ENCODE results near the gene ANKEF1.

Gene ANKEF1

DNA sequence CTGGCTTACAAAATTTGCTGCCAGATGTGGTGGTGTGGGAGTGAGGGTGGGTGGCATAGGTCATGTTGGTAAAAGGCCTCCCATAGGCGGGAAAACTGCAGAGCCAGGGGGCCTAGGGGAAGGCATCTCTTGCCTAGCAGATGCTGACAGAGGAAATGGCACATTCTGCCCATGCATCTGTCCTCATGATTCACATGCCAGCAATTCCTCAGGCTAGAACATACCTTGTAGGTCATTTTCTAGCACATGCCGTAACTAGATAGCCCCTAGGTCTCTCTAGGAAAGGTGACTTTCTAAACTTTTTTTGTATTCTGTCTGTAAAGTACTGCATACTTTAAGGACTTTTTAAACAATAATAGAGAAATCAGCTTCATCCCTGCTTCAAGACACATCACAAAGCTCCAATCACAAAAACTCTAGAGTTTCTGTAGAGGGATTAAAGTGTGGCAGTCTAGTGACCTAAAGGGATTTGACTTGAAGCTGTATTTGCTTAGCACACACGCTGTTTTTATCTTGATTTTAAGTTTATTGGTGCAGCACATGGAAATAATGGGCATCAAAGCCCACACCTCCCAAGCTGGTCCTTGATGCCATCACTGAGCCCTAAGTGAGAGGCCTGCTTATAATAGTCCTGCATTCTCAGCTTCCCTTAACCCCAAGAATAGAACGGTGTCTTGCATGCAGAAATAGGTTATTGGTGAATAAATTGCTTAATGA lies 55.2 kb downstream of the ANKEF1 start:
- TF ChIP-seq, protein P1, sequence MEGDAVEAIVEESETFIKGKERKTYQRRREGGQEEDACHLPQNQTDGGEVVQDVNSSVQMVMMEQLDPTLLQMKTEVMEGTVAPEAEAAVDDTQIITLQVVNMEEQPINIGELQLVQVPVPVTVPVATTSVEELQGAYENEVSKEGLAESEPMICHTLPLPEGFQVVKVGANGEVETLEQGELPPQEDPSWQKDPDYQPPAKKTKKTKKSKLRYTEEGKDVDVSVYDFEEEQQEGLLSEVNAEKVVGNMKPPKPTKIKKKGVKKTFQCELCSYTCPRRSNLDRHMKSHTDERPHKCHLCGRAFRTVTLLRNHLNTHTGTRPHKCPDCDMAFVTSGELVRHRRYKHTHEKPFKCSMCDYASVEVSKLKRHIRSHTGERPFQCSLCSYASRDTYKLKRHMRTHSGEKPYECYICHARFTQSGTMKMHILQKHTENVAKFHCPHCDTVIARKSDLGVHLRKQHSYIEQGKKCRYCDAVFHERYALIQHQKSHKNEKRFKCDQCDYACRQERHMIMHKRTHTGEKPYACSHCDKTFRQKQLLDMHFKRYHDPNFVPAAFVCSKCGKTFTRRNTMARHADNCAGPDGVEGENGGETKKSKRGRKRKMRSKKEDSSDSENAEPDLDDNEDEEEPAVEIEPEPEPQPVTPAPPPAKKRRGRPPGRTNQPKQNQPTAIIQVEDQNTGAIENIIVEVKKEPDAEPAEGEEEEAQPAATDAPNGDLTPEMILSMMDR (IDR thresholded peaks at IDR 0.05) = no peak
- Histone ChIP-seq H3K27ac (no peak overlapping the region), H3K27me3 (no peaks in the 10 kb centered on the region), H3K4me1 (ENCODE audit: control insufficient read depth in 1 of 2, insufficient read depth in 1 of 2, low read depth in 1 of 2, low read length in 1 of 2) (no peaks in the 10 kb centered on the region), H3K36me3 (no peaks in the 10 kb centered on the region), H3K9me3 (no peaks in the 10 kb centered on the region), H3K4me3 (ENCODE audit: low read depth in 1 of 2, low read length in 1 of 2) (no peak overlapping the region)

- H3K27ac ChIP-seq = no peak overlapping the region
- TF ChIP-seq, protein P1 (IDR thresholded peaks at IDR 0.05) = no peak
- no peaks in the 10 kb centered on the region for H3K9me3 ChIP-seq
- no peak overlapping the region for H3K4me3 ChIP-seq (ENCODE audit: low read depth in 1 of 2, low read length in 1 of 2)
- no peaks in the 10 kb centered on the region for H3K4me1 ChIP-seq (ENCODE audit: control insufficient read depth in 1 of 2, insufficient read depth in 1 of 2, low read depth in 1 of 2, low read length in 1 of 2)
- H3K36me3 ChIP-seq = no peaks in the 10 kb centered on the region
- H3K27me3 ChIP-seq = no peaks in the 10 kb centered on the region
These were observed 55.9 kb downstream of the ANKEF1 start for GRCh38 chr20:10090588-10091166.

GRCh38 chr20:10093087-10093591 lies 58.4 kb downstream of the ANKEF1 start:
- no peak overlapping the region for H3K27ac ChIP-seq
- TF ChIP-seq, protein P1 (IDR thresholded peaks at IDR 0.05) = no peak
- H3K4me1 ChIP-seq (ENCODE audit: control insufficient read depth in 1 of 2, insufficient read depth in 1 of 2, low read depth in 1 of 2, low read length in 1 of 2) = no peaks in the 10 kb centered on the region
- no peak overlapping the region for H3K4me3 ChIP-seq (ENCODE audit: low read depth in 1 of 2, low read length in 1 of 2)
- no peaks in the 10 kb centered on the region for H3K36me3 ChIP-seq
- H3K27me3 ChIP-seq = no peaks in the 10 kb centered on the region
- no peaks in the 10 kb centered on the region for H3K9me3 ChIP-seq

- H3K4me3 ChIP-seq (ENCODE audit: low read depth in 1 of 2, low read length in 1 of 2) = no peak overlapping the region
- H3K27me3 ChIP-seq = no peaks in the 10 kb centered on the region
- no peak overlapping the region for H3K27ac ChIP-seq
- TF ChIP-seq, protein P1 (IDR thresholded peaks at IDR 0.05) = no peak
- H3K4me1 ChIP-seq (ENCODE audit: control insufficient read depth in 1 of 2, insufficient read depth in 1 of 2, low read depth in 1 of 2, low read length in 1 of 2) = no peaks in the 10 kb centered on the region
- no peaks in the 10 kb centered on the region for H3K9me3 ChIP-seq
- H3K36me3 ChIP-seq = no peaks in the 10 kb centered on the region
These were observed 59.9 kb downstream of the ANKEF1 start for GRCh38 chr20:10094566-10095173.

DNA sequence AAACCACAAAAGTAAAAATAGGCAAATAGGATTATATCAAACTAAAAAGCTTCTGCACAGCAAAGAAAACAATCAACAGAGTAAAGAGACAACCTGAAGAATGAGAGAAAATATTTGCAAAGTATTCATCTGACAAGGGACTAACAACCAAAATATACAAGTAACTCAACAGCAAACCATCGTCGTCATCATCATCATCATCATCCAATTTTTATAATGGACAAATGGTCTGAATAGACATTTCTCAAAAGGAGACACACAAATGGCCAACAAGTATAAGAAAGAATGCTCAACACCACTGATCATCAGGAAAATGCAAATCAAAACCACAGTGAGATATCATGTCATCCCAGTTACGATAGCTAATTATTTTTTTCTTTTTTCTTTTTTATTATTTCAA lies 62.0 kb downstream of the ANKEF1 start:
- no peak overlapping the region for H3K4me3 ChIP-seq (ENCODE audit: low read depth in 1 of 2, low read length in 1 of 2)
- H3K4me1 ChIP-seq (ENCODE audit: control insufficient read depth in 1 of 2, insufficient read depth in 1 of 2, low read depth in 1 of 2, low read length in 1 of 2) = no peaks in the 10 kb centered on the region
- H3K27ac ChIP-seq = no peak overlapping the region
- H3K36me3 ChIP-seq = no peaks in the 10 kb centered on the region
- no peaks in the 10 kb centered on the region for H3K27me3 ChIP-seq
- H3K9me3 ChIP-seq = no peaks in the 10 kb centered on the region
- TF ChIP-seq, protein P1 (IDR thresholded peaks at IDR 0.05) = no peak
